ENCODE data around the gene FBXO47.
A peak's percentile ranks its signal among the peaks of the same experiment; 100 is the strongest.
"Not testable (repeated sequence)": the region's sequence is repeated elsewhere in the genome, so short reads cannot be mapped to it uniquely, and the experiment has no call there.

The FBXO47 gene

DNA sequence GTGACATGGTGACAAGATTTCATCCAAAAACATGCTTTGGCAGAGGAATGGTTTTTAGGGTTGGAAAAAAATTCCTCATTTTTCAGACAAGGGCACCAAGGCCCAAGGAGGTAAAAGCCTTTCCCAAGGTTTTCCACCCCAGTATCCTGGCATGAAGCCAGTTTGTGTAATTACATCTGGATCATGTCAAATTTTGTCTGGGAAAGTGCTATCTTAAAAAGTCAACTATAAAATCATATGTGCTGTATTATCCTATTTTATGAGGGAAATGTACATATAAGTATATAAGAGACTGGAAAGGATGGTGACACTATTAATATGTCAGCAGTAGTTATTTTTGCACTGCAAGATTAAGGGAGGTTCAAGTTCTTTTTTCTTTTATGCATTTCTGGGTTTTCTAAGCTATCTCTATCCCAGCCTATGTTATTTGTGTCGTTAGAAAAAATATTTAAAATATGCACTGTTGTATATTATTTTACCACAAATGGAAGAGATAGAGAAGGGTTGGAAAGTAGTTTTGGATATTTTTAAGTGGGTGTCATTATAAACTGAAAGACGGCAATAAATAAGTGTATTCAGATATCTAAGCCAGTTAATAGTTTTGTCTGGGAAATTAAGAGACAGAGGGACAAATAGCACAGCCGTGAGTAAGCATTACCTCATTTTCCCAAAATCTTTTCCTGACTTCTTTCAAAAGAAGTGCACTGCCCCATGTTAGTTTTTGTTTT is 13.5 kb upstream of the FBXO47 start:
- peak; percentile 53 for DNase-seq (ENCODE audit: low read depth)

- no peak for DNase-seq (ENCODE audit: low read depth)
Measured at GRCh38 chr17:38978180-38978579, 11.0 kb upstream of the FBXO47 start.

DNA sequence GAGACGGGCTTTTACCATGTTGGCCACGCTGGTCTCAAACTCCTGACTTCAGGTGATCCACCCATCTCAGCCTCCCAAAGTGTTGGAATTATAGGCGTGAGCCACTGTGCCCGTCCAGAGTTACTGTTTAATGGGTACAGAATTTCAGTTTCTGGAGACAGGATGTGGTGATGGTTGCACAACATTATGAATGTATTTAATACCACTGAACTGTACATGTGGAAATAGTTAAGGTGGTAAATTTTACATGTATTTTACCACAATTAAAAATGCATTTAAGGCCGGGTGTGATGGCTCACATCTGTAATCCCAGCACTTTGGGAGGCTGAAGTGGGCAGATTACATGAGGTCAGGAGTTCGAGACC is 9.0 kb upstream of the FBXO47 start:
- DNase-seq (ENCODE audit: low read depth) = peak; percentile 39

GRCh38 chr17:38970804-38971203 is 3.6 kb upstream of the FBXO47 start:
- DNase-seq (ENCODE audit: low read depth) = no peak

DNA sequence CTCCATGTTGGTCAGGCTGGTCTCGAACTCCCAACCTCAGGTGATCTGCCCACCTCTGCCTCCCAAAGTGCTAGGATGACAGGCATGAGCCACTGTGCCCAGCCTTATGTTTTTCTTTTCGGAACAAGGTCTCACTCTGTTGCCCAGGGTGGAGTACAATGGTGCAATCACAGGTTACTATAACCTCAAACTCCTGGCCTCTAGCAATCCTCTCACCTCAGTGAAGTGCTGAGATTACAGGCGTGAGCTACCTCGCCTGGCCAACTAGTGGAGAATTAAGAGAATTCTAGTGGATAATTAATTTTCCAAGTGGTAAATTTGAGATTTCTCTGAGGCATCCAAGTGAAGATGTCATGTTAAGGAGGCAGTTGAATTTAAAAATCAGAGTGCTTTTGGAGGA is 2.9 kb upstream of the FBXO47 start:
- DNase-seq (ENCODE audit: low read depth) = no peak

GRCh38 chr17:38969281-38969680 is 2.1 kb upstream of the FBXO47 start:
- DNase-seq (ENCODE audit: low read depth) = no peak

DNA sequence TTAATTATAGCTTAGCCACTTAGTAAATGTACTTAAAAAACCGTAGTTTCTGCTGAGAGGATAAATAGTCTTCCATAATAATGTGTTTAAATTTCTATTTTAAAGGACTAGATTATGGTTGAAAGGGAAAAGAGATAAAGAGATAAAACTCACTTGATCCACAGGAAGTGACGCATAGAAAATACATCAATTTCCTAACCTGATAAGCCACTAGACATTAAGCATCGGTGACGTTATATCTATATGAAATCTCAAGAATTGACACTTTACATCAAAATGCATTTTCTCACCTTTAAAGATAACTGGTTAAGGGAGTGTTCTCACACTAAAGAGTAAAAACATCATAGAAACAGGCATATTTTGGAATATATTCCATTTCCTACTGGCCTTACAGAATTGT is 5.8 kb downstream of the FBXO47 start:
- no peak for DNase-seq (ENCODE audit: low read depth)

GRCh38 chr17:38960402-38960801 is 6.8 kb downstream of the FBXO47 start:
- no peak for DNase-seq (ENCODE audit: low read depth)

DNA sequence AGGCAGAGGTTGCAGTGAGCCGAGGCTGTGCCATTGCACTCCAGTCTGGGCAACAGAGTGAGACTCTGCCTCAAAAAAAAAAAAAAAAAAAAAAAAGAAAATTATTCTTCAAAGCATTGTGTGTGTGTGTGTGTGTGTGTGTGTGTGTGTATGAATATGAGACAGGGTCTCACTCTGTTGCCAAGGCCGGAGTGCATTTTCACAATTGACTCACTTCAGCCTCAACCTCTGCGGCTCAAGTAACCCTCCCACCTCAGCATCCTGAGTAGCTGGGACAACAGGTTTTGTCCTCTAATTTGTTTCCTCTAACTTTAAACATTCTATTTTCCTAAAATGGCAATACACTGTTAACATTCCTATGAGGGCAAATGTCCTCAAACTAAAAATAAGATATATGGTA is 7.7 kb downstream of the FBXO47 start:
- no peak for DNase-seq (ENCODE audit: low read depth)

DNA sequence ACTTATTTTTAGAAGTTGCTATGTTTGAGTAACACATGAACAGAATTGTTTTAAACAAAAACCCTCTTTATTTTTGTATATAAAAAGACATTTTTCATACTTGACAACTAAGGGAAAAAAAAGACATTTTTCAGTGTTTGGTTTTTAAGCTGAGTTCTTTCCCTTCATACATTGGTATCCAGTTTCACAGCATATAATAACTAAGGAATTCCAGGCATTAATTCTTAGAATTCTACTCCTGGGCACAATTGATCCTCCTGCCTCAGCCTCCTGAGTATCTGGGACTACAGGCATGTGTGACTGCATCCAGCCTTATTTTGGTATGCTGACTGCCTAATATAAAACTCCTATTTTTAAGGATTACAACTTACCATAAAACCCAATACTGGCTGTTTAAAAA is 8.4 kb downstream of the FBXO47 start:
- peak; percentile 46 for DNase-seq (ENCODE audit: low read depth)

- DNase-seq (ENCODE audit: low read depth) = no peak
Measured at GRCh38 chr17:38958326-38958725, 8.9 kb downstream of the FBXO47 start.

DNA sequence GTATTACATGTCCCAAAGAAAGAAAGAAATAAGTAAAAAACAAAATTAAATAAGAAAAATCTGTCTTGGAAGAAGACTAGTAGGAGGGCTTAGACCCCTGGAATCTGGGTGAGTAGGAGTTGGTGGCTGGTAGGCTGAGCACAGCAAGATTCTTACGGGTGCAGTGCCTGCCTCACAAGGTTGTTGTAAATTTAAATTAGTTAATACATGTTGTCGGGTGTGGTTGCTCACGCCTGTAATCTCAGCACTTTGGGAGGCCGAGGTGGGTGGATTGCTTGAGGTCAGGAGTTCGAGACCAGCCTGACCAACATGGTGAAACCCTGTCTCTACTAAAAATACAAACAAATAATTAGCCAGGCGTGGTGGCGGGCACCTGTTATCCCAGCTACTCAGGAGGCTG is 13.4 kb downstream of the FBXO47 start:
- not testable (repeated sequence) for DNase-seq (ENCODE audit: low read depth)

DNA sequence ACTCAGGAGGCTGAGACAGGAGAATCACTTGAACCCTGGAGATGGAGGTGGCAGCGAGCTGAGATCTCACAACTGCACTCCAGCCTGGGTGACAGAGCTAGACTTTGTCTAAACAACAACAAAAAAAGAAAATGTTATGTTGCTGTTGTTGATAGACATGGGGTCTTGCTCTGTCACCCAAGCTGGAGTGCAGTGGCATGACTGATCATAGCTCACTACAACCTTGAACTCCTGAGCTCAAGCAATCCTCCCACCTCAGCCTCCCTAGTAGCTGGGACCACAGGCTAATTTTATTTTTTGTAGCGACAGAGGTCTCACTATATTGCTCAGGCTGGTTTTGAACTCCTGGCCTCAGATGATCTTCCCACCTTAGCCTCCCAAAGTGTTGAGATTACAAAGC is 20.0 kb downstream of the FBXO47 start:
- DNase-seq (ENCODE audit: low read depth) = no peak

GRCh38 chr17:38943607-38944006 is 23.6 kb downstream of the FBXO47 start:
- DNase-seq (ENCODE audit: low read depth) = no peak

DNA sequence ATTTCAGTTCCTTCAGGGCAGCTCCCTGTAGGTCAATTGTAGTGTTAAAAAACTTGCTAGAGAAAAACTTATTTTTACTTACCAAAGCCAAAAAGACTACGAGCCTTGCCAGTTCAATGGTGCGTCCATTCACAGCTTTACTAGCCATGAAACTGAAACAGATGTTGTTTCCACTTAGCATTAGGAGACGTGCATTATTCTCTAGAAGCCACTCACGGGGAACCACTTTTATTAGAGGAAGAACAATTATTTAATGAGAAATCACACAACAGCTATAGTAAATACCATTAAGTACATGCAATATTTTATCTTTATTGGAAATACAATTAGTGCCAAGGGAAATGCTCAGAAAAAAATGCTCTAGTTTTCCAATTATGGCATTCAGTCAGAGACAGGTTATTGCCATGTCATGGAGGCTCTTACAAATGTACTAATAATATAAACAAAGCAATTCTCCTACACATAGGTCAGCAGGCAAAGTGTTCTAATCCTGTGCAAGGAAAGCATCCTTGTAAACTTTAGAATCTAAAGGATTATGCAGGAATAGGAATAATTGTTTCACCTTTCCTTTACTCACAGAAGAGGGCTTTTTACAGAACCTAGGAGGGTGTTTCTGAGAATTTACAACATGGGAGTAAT is 24.4 kb downstream of the FBXO47 start:
- DNase-seq (ENCODE audit: low read depth) = no peak

DNA sequence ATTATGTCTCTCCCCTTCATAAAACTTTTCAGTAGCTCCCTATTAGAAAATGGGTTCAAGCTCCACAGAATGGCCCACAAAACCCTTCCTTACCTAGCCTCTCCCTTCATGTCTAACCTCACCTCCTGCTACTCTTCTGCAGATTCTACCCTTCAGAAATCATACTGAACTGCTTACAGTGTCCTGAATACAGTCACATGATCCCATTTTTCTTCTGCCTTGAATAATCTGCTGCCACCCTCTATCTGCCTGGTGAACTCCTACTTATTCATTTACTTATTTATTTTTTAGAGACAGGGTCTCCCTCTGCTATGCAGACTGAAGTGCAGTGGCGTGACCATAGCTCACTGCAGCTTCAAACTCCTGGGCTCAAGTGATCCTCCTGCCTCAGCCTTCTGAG is 26.8 kb downstream of the FBXO47 start:
- no peak for DNase-seq (ENCODE audit: low read depth)

GRCh38 chr17:38939987-38940386 is 27.2 kb downstream of the FBXO47 start:
- no peak for DNase-seq (ENCODE audit: low read depth)

DNA sequence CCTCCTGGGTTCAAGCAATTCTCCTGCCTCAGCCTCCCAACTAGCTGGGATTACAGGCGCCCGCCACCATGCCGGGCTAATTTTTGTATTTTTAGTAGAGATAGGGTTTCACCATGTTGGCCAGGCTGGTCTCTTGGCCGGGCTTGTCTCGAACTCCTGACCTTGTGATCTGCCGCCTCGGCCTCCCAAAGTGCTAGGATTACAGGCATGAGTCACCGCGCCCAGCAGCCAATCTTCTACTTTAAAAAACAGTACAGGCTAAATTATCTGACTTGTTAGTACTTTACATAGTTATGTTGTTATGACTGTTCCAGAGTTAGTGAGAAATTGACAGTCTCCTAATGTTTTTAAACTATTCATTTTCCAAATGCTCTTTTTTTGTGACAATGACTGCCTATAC is 33.2 kb downstream of the FBXO47 start:
- not testable (repeated sequence) for DNase-seq (ENCODE audit: low read depth)

DNA sequence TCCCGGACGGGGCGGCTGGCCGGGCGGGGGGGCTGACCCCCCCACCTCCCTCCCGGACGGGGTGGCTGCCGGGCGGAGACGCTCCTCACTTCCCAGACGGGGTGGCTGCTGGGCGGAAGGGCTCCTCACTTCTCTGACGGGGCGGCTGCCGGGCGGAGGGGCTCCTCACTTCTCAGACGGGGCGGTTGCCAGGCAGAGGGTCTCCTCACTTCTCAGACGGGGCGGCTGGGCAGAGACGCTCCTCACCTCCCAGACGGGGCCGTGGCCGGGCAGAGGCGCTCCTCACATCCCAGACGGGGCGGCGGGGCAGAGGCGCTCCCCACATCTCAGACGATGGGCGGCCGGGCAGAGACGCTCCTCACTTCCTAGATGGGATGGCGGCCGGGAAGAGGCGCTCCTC is 36.4 kb downstream of the FBXO47 start:
- DNase-seq (ENCODE audit: low read depth) = not testable (repeated sequence)

DNA sequence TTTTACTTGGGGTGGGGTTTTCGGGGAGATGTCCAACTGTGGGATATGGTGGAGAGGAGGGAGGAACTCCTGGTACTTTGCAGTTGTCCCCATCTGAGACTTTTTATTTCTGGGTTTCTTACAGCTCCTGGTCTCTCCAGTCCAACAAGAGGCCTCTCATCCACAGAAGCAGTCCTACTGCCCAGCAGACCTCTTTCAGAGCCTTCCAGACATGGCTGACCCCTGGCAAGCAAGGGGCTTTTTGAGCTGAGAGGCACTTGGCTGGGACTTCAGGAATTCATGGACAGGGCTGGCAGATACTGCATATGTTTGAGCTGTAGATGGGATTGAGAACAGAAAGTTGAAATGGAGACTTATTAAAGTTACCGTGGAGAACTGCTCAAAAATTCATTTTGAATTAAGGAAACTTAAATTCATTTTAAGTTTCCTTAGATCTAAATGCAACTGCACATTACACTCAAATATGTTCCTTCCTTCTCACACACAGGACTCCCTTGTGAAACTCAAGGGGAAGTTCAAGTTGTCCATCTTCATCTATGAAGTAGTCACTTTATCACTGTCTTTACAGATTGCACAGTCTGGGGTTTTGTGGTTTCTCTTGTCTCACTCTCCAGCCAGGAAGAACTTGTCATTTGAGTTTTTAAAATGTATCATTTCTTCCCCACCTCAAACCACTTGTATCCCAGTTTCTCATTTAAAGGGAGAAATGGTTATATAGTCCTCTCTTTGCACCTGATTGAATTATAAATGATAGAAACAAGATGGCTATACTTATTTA is 40.7 kb downstream of the FBXO47 start:
- DNase-seq (ENCODE audit: low read depth) = no peak

DNA sequence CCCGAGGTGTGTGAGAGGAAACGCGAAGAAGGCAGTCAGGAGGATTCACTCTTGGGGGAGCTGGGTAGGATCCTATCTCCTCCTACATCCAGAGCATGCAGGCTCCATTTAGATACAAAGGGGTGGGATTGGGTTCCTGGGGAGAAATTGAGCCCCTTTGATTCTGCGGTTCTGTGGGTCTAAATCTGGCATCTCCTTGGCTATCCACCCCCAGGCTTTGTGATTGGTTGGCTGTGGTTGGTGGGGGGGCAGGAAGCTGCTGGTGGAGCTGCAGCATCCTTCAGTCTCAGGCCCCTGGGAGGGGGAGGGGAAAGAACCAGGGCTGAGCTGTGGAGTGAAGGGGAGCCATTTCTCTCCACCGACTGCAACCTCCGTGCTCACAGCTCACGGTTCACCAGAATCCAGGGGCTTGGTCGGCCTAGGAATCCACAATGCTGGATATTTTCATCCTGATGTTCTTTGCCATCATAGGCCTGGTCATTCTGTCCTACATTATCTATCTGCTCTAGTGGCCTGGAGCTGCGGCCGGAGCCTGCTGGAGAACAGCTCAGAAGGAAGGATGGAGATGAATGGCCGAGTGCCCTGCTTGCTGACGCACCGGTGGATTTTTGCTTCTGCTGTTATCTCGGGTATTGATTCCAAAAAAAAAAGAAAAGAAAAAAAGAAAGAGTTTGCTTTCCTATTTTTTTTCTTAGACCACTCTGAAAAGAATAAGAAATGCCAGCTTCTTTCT is 41.8 kb downstream of the FBXO47 start, which contains the start of gene LASP1NB:
Gene LASP1NB, plus strand, starts transcription at position 352 of the 733 bp plus-strand sequence.
- no peak for DNase-seq (ENCODE audit: low read depth)

GRCh38 chr17:38922538-38923297 is 44.5 kb downstream of the FBXO47 start:
- peak; percentile 25 for DNase-seq (ENCODE audit: low read depth)

Data from GM04503 (cell line).